Esophagus squamous epithelium (tissue), 5 donors: ENCODE measurements around the gene ERC2. TPM values are rescaled to one million over a fixed set of nuclear protein-coding genes. Genes with fewer than 3 reads are reported as not detected.

Experiments used
- DNase-seq: peaks from one replicate; lab custom pipeline; 2025; lab: John Stamatoyannopoulos, UW
- H3K27ac ChIP-seq, 4 donors: fragments of 200-600 bp; sonication (generic); one replicate each; pipeline ENCODE4 v1.5.1; 2016 to 2019; ENCODE audit warnings: mild to moderate bottlenecking in 1 of 4
- H3K27me3 ChIP-seq, 4 donors: fragments of 200-600 bp; sonication (generic); 1 replicate in 3 of 4; 2 replicates in 1 of 4; pipeline versions ENCODE4 v1.5.1 to v1.6.0; 2017 to 2021; ENCODE audit warnings: antibody characterized with exemption in 1 of 4
- H3K36me3 ChIP-seq, 3 donors: fragments of 200-600 bp; sonication (generic); one replicate each; pipeline ENCODE4 v1.5.1; 2016 to 2019
- H3K4me1 ChIP-seq, 3 donors: fragments of 200-600 bp; sonication (generic); one replicate each; pipeline ENCODE4 v1.5.1; 2017 to 2019
- H3K4me3 ChIP-seq, 4 donors: fragments of 200-600 bp; sonication (generic); 1 replicate in 3 of 4; 2 replicates in 1 of 4; pipeline ENCODE4 v1.5.1; 2016 to 2019; ENCODE audit warnings: mild to moderate bottlenecking in 2 of 4, moderate library complexity in 1 of 4
- H3K9me3 ChIP-seq, 3 donors: fragments of 200-600 bp; sonication (generic); one replicate each; pipeline ENCODE4 v1.5.1; 2016 to 2019
- CTCF ChIP-seq, 6 experiments: fragments of 450-650 bp in 4 of 6; fragments of 200-600 bp in 2 of 6; sonication (generic) in 2 of 6; IDR thresholded peaks; one replicate each; pipeline ENCODE4 v1.5.1; 2016 to 2019; ENCODE audit warnings: antibody characterized with exemption in 6 of 6, mild to moderate bottlenecking in 4 of 6, moderate library complexity in 4 of 6
- POLR2A ChIP-seq, 4 donors: fragments of 450-650 bp; IDR thresholded peaks; one replicate each; pipeline ENCODE4 v1.6.1; 2017; ENCODE audit warnings: antibody characterized with exemption in 4 of 4, mild to moderate bottlenecking in 4 of 4, moderate library complexity in 3 of 4
- WGBS, 2 donors: methylation state at CpG; one replicate each; pipeline ENCODE4 v1.1.5; 2018; 5-methylcytosine and 5-hydroxymethylcytosine counted together
- intact Hi-C: fragments of 100-400 bp; cut with DNase I; formaldehyde crosslinking; loops from one replicate; pipeline ENCODE4 v1.15.0; 2022
- total RNA-seq, 4 donors: library from RNA; depleted of rRNA; stranded (reverse); fragments of >200 nt; gene quantifications; one replicate each; pipeline ENCODE4 v1.1.0, GENCODE V29; 2016
- donor health status: DM: yes; HTN: yes; CAD: no.

ERC2 gene
- total RNA-seq, 4 donors from 2014 or later, result 0.12 to 1.9 (median 0.86) TPM

- 14 to 28% methylated on average over 1 of the region's 1 CpG for WGBS, 2 donors
- no peak for TF ChIP-seq CTCF (IDR thresholded peaks at IDR 0.05)
- TF ChIP-seq POLR2A (IDR thresholded peaks at IDR 0.05), result no peak
- H3K27ac ChIP-seq, result no peak overlapping the region
- DNase-seq, result no peak
- no peak overlapping the region for H3K4me3 ChIP-seq
- no peaks in the 10 kb centered on the region for H3K36me3 ChIP-seq
- H3K9me3 ChIP-seq, result no peaks in the 10 kb centered on the region
- intact Hi-C loops, result no loop called here
- no peaks in the 10 kb centered on the region for H3K4me1 ChIP-seq
- peaks cover 0 to 71% (median 0%) of the 10 kb centered on the region in 4 donors for H3K27me3 ChIP-seq
Observed at GRCh38 chr3:56459104-56459496, 9.2 kb downstream of the ERC2 start.

GRCh38 chr3:56458496-56459103 lies 9.7 kb downstream of the ERC2 start:
- H3K27ac ChIP-seq, result no peak overlapping the region
- no peaks in the 10 kb centered on the region for H3K36me3 ChIP-seq
- peaks cover 0 to 71% (median 0%) of the 10 kb centered on the region in 4 donors for H3K27me3 ChIP-seq
- H3K9me3 ChIP-seq, result no peaks in the 10 kb centered on the region
- H3K4me1 ChIP-seq, result no peaks in the 10 kb centered on the region
- no peak overlapping the region for H3K4me3 ChIP-seq
- no peak for DNase-seq
- intact Hi-C loops, result no loop called here
- TF ChIP-seq POLR2A (IDR thresholded peaks at IDR 0.05) (no peak), CTCF (IDR thresholded peaks at IDR 0.05) (no peak)
- 46 to 57% methylated on average over 10 to 12 of the region's 12 CpGs for WGBS, 2 donors

- intact Hi-C loops, result no loop called here
- no peaks in the 10 kb centered on the region for H3K4me1 ChIP-seq
Observed at GRCh38 chr3:56456117-56456516, 12.2 kb downstream of the ERC2 start.

GRCh38 chr3:56453011-56453410 lies 15.3 kb downstream of the ERC2 start:
- no peaks in the 10 kb centered on the region for H3K36me3 ChIP-seq
- no peak for DNase-seq
- intact Hi-C loops, result no loop called here
- no peaks in the 10 kb centered on the region for H3K4me1 ChIP-seq
- no peak overlapping the region for H3K27ac ChIP-seq
- 50 to 60% methylated on average over 1 of the region's 1 CpG for WGBS, 2 donors
- no peak for TF ChIP-seq POLR2A (IDR thresholded peaks at IDR 0.05)
- no peak for TF ChIP-seq CTCF (IDR thresholded peaks at IDR 0.05)
- H3K27me3 ChIP-seq, result peaks cover 0 to 54% (median 0%) of the 10 kb centered on the region in 4 donors
- no peaks in the 10 kb centered on the region for H3K9me3 ChIP-seq
- H3K4me3 ChIP-seq, result no peak overlapping the region

More at GRCh38 chr3:56456117-56456516, 12.2 kb downstream of the ERC2 start:
- Histone ChIP-seq H3K9me3 (no peaks in the 10 kb centered on the region), H3K4me3 (no peak overlapping the region), H3K27me3 (peaks cover 0 to 65% (median 0%) of the 10 kb centered on the region in 4 donors), H3K27ac (no peak overlapping the region), H3K36me3 (no peaks in the 10 kb centered on the region)
- WGBS, 2 donors, result 13 to 22% methylated on average over 1 of the region's 1 CpG
- DNase-seq, result no peak
- no peak for TF ChIP-seq CTCF (IDR thresholded peaks at IDR 0.05)
- TF ChIP-seq POLR2A (IDR thresholded peaks at IDR 0.05), result no peak

GRCh38 chr3:56452085-56452484 lies 16.2 kb downstream of the ERC2 start:
- TF ChIP-seq CTCF (IDR thresholded peaks at IDR 0.05), result no peak
- DNase-seq, result no peak
- intact Hi-C loops, result no loop called here
- Histone ChIP-seq H3K4me3 (no peak overlapping the region), H3K4me1 (no peaks in the 10 kb centered on the region), H3K9me3 (no peaks in the 10 kb centered on the region), H3K36me3 (no peaks in the 10 kb centered on the region), H3K27ac (no peak overlapping the region), H3K27me3 (peaks cover 0 to 54% (median 0%) of the 10 kb centered on the region in 4 donors)
